Panc1 (cell line): Measurements from ENCODE around the gene NRG2. TPM values are rescaled to one million over a fixed set of nuclear protein-coding genes. Genes with fewer than 3 reads are reported as not detected.

Experiments used
- ATAC-seq: fragments of 200-7000 bp; cut with Tn5 transposase; 2 replicates; pipeline ENCODE4 v1.9.1; 2020; ENCODE audit warnings: mild to moderate bottlenecking, moderate library complexity
- BruUV-seq: library from RNA; stranded (reverse); fragments of 400-500 nt; replicated peaks from 2 replicates; lab custom pipeline; 2021; lab: Mats Ljungman, UMichigan
- CTCF ChIA-PET: fragments of 300-600 bp; sonication (Branson Sonifier 250); formaldehyde crosslinking; loops from one replicate; lab custom pipeline; 2022; ENCODE audit warnings: antibody characterized with exemption; lab: Charles Lee
- POLR2A ChIA-PET: fragments of 300-600 bp; sonication (Branson Sonifier 250); formaldehyde crosslinking; loops from one replicate; lab custom pipeline; 2022; ENCODE audit warnings: antibody characterized with exemption; lab: Charles Lee
- DNase-seq: peaks from one replicate; pipeline ENCODE4 v3.0.0-alpha.2; 2010; ENCODE audit warnings: low read depth, low spot score
- H3K27ac ChIP-seq: 2 replicates; pipeline ENCODE4 v1.5.1; 2011; ENCODE audit warnings: mild to moderate bottlenecking, low read length, inconsistent platforms
- H3K27me3 ChIP-seq: fragments of 200-500 bp; sonication (Bioruptor generic); 2 replicates; pipeline ENCODE4 v1.6.0; 2014; ENCODE audit warnings: low read length, inconsistent platforms; ENCODE audit not compliant: control insufficient read depth, insufficient read depth
- H3K36me3 ChIP-seq: fragments of 200-500 bp; sonication (Bioruptor generic); 2 replicates; pipeline ENCODE4 v1.5.1; 2014; ENCODE audit warnings: inconsistent platforms, mild to moderate bottlenecking, low read length, moderate library complexity; ENCODE audit not compliant: control insufficient read depth, insufficient read depth
- H3K4me1 ChIP-seq: 2 replicates; pipeline ENCODE4 v1.5.1; 2011; ENCODE audit warnings: inconsistent platforms, mild to moderate bottlenecking, low read length, moderate library complexity; ENCODE audit not compliant: control insufficient read depth, insufficient read depth
- H3K4me3 ChIP-seq, 2 experiments: 2 replicates each; pipeline ENCODE4 v1.5.1; 2011 to 2012; ENCODE audit warnings: low read depth in 2 of 2, low read length in 2 of 2, mild to moderate bottlenecking in 2 of 2, inconsistent platforms in 1 of 2, moderate library complexity in 1 of 2
- H3K9me3 ChIP-seq: fragments of 200-500 bp; sonication (Bioruptor generic); 2 replicates; pipeline ENCODE4 v1.5.1; 2014; ENCODE audit warnings: low read depth, mild to moderate bottlenecking, inconsistent platforms, low read length, moderate library complexity; ENCODE audit not compliant: control insufficient read depth, insufficient read depth
- POLR2AphosphoS5 ChIP-seq: IDR thresholded peaks from 2 replicates; pipeline ENCODE4 v1.6.1; 2012; ENCODE audit warnings: mild to moderate bottlenecking, low read depth, low read length, moderate library complexity
- SIN3A ChIP-seq: IDR thresholded peaks from 2 replicates; pipeline ENCODE4 v1.6.1; 2012; ENCODE audit warnings: low read depth, mild to moderate bottlenecking, low read length, moderate library complexity, borderline replicate concordance; ENCODE audit not compliant: insufficient read depth
- TCF7L2 ChIP-seq: IDR thresholded peaks from 2 replicates; pipeline ENCODE4 v1.6.1; 2011; ENCODE audit warnings: mild to moderate bottlenecking, low read depth, low read length, inconsistent platforms
- in situ Hi-C: cut with HindIII; loops from 2 replicates; pipeline ENCODE4 v1.10.0; 2016; ENCODE audit warnings: low sequenced_read_pairs, low pct_unique_long_range_greater_than_20kb
- intact Hi-C: fragments of 100-400 bp; cut with micrococcal nuclease; formaldehyde crosslinking; loops from one replicate; pipeline ENCODE4 v1.10.0; 2022; ENCODE audit not compliant: unreplicated experiment
- total RNA-seq: library from RNA; stranded (reverse); gene quantifications from one replicate; pipeline ENCODE4 v1.2.1, GENCODE V29; 2021; ENCODE audit not compliant: unreplicated experiment
- TF ChIP-seq, protein P1 (sequence below), 2 experiments: IDR thresholded peaks; 2 replicates each; pipeline ENCODE4 v1.6.1; 2011 to 2012; ENCODE audit warnings: low read depth in 2 of 2, control low read depth in 1 of 2, low read length in 1 of 2, mild to moderate bottlenecking in 1 of 2, moderate library complexity in 1 of 2; ENCODE audit not compliant: insufficient read depth in 1 of 2
- TF ChIP-seq, protein P2 (sequence below): fragments of 450-650 bp; IDR thresholded peaks from 2 replicates; pipeline ENCODE4 v1.5.1; 2017; ENCODE audit warnings: mild to moderate bottlenecking

Gene NRG2
- total RNA-seq, 1 experiment from 2014 or later = 20.2 TPM

DNA sequence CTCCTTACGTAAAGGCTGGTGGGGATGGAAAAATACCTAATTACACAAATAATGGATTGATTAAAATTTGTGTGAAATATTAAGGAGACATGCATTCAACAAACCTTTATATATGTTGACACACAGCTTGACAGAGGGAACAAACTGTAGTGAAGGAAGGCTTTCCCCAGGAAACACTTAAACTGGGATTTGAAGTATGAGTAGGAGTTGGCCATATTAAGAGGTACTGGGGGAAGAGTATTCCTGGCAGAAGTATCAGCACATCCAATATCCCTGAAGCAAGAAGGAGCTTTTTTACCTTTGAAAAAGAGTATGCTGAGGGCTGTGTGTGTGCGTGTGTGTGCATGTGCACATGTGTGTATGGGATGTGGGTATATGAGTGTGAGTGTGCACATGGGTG lies 136.4 kb downstream of the NRG2 start:
- ATAC-seq (no peak), DNase-seq (no peak)
- intact Hi-C loops = no loop called here
- ChIA-PET CTCF (no interaction called here), POLR2A (no interaction called here)
- in situ Hi-C loops = no loop called here
- no peak for TF ChIP-seq TCF7L2
- TF ChIP-seq, protein P1, sequence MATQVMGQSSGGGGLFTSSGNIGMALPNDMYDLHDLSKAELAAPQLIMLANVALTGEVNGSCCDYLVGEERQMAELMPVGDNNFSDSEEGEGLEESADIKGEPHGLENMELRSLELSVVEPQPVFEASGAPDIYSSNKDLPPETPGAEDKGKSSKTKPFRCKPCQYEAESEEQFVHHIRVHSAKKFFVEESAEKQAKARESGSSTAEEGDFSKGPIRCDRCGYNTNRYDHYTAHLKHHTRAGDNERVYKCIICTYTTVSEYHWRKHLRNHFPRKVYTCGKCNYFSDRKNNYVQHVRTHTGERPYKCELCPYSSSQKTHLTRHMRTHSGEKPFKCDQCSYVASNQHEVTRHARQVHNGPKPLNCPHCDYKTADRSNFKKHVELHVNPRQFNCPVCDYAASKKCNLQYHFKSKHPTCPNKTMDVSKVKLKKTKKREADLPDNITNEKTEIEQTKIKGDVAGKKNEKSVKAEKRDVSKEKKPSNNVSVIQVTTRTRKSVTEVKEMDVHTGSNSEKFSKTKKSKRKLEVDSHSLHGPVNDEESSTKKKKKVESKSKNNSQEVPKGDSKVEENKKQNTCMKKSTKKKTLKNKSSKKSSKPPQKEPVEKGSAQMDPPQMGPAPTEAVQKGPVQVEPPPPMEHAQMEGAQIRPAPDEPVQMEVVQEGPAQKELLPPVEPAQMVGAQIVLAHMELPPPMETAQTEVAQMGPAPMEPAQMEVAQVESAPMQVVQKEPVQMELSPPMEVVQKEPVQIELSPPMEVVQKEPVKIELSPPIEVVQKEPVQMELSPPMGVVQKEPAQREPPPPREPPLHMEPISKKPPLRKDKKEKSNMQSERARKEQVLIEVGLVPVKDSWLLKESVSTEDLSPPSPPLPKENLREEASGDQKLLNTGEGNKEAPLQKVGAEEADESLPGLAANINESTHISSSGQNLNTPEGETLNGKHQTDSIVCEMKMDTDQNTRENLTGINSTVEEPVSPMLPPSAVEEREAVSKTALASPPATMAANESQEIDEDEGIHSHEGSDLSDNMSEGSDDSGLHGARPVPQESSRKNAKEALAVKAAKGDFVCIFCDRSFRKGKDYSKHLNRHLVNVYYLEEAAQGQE (IDR thresholded peaks at IDR 0.05; ENCODE audit: insufficient read depth in 1 of 2, low read depth in 2 of 2, low read length in 1 of 2) = no peak
- TF ChIP-seq SIN3A = no peak
- TF ChIP-seq, protein P2, sequence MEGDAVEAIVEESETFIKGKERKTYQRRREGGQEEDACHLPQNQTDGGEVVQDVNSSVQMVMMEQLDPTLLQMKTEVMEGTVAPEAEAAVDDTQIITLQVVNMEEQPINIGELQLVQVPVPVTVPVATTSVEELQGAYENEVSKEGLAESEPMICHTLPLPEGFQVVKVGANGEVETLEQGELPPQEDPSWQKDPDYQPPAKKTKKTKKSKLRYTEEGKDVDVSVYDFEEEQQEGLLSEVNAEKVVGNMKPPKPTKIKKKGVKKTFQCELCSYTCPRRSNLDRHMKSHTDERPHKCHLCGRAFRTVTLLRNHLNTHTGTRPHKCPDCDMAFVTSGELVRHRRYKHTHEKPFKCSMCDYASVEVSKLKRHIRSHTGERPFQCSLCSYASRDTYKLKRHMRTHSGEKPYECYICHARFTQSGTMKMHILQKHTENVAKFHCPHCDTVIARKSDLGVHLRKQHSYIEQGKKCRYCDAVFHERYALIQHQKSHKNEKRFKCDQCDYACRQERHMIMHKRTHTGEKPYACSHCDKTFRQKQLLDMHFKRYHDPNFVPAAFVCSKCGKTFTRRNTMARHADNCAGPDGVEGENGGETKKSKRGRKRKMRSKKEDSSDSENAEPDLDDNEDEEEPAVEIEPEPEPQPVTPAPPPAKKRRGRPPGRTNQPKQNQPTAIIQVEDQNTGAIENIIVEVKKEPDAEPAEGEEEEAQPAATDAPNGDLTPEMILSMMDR = no peak
- TF ChIP-seq POLR2AphosphoS5 = no peak
- Histone ChIP-seq H3K4me3 (no peak overlapping the region), H3K9me3 (no peaks in the 10 kb centered on the region), H3K4me1 (peaks cover 10% of the 10 kb centered on the region), H3K36me3 (no peaks in the 10 kb centered on the region), H3K27me3 (no peaks in the 10 kb centered on the region), H3K27ac (no peak overlapping the region)
- no TSS peak for BruUV-seq

DNA sequence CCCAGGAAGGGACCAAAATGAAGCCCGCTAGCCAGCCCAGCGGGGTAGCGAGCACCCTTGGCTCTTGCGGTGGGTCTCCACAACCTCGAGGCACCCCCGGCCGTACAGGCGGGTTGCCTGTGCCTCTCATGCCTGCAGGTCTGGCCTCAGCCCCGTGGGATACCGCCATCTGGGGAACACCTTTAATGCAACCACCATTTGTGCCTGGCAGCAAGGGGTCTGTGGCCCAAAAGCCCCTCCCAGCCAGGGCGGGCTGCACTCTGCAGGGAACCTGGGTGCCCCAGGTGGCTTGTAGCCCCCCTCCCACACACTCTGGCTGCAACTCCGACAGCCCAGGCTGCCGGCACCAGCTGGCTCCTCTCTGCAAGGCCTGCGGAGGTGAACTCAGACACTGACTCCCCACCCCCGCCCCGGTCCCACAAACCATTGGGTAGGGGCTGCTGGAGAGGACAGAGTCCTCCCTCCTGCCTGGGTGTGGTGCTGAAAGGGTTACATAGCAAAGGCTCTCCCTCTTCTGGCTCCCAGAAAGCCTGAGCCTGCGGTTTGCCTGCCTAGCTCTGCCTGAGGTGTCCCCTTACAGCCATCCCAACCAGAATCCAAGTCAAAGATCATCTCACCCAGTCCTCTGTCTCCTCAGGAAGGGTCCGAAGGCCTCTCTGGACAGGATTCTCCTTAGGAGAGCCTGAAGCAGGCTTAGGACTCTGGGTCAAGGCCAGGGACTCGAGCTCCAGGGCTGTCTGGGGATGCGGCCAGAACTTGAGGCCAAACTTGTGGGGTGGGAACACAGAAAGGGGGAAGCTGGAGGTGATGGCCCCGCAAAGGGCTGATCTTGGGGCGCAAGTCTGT lies 138.1 kb downstream of the NRG2 start:
- CTCF ChIA-PET = no interaction called here
- Histone ChIP-seq H3K4me3 (peak overlapping the region; percentile 34 to 37), H3K27me3 (no peaks in the 10 kb centered on the region), H3K27ac (no peak overlapping the region), H3K9me3 (no peaks in the 10 kb centered on the region), H3K36me3 (no peaks in the 10 kb centered on the region), H3K4me1 (peaks cover 10% of the 10 kb centered on the region)
- TF ChIP-seq, protein P1 (IDR thresholded peaks at IDR 0.05; ENCODE audit: insufficient read depth in 1 of 2, low read depth in 2 of 2, low read length in 1 of 2) = no peak
- TF ChIP-seq, protein P2 = no peak
- no peak for TF ChIP-seq POLR2AphosphoS5
- POLR2A ChIA-PET = no interaction called here
- in situ Hi-C loops = no loop called here
- BruUV-seq = no TSS peak
- DNase-seq = no peak
- intact Hi-C loops = no loop called here
- ATAC-seq = peak; percentile 8
